HepG2 (cell line): ENCODE measurements around the gene TAAR9. TPM values are rescaled to one million over a fixed set of nuclear protein-coding genes. Genes with fewer than 3 reads are reported as not detected.

ENCODE experiments used
- AHDC1 ChIP-seq: sonication (generic); formaldehyde crosslinking; IDR thresholded peaks from 2 replicates; pipeline ENCODE4 v1.5.1; 2020; ENCODE audit warnings: mild to moderate bottlenecking, missing genetic modification reagents, borderline replicate concordance
- ARNT ChIP-seq: fragments of 450-650 bp; IDR thresholded peaks from 2 replicates; pipeline ENCODE4 v1.6.1; 2017
- DDIT3 ChIP-seq: sonication (generic); formaldehyde crosslinking; IDR thresholded peaks from 2 replicates; pipeline ENCODE4 v1.4.0; 2020; ENCODE audit warnings: mild to moderate bottlenecking, missing genetic modification reagents
- TERF1 ChIP-seq: sonication (generic); formaldehyde crosslinking; IDR thresholded peaks from 2 replicates; pipeline ENCODE4 v1.8.0; 2022; ENCODE audit warnings: mild to moderate bottlenecking, missing genetic modification reagents, moderate library complexity
- ZFP36 ChIP-seq: fragments of 150-350 bp; IDR thresholded peaks from 2 replicates; pipeline ENCODE4 v1.6.1; 2018; ENCODE audit warnings: borderline replicate concordance, low read length, low read depth; ENCODE audit not compliant: partially characterized antibody
- ZNF275 ChIP-seq: sonication (generic); formaldehyde crosslinking; IDR thresholded peaks from 2 replicates; pipeline ENCODE4 v1.8.0; 2022; ENCODE audit warnings: missing genetic modification reagents, mild to moderate bottlenecking, inconsistent platforms, borderline replicate concordance
- ZNF333 ChIP-seq: sonication (generic); formaldehyde crosslinking; IDR thresholded peaks from 2 replicates; pipeline ENCODE4 v1.4.0; 2020; ENCODE audit warnings: mild to moderate bottlenecking, missing genetic modification reagents, borderline replicate concordance
- ZNF674 ChIP-seq: sonication (generic); formaldehyde crosslinking; IDR thresholded peaks from 2 replicates; pipeline ENCODE4 v1.5.0; 2020; ENCODE audit warnings: low read depth, mild to moderate bottlenecking, missing genetic modification reagents
- ZNF720 ChIP-seq: sonication (generic); formaldehyde crosslinking; IDR thresholded peaks from 2 replicates; pipeline ENCODE4 v1.4.0; 2020; ENCODE audit warnings: missing genetic modification reagents
- ZNF768 ChIP-seq: sonication (generic); formaldehyde crosslinking; IDR thresholded peaks from 2 replicates; pipeline ENCODE4 v1.4.0; 2020; ENCODE audit warnings: missing genetic modification reagents
- ZXDC ChIP-seq: sonication (generic); formaldehyde crosslinking; IDR thresholded peaks from 2 replicates; pipeline ENCODE4 v1.5.0; 2020; ENCODE audit warnings: mild to moderate bottlenecking, missing genetic modification reagents
- polyA plus RNA-seq, 8 experiments: library from polyadenylated mRNA; depleted of rRNA in 3 of 8; stranded (reverse) in 7 of 8; unstranded in 1 of 8; fragments of >200 nt; fragmentation: Illumina TruSeq in 4 of 8; extraction: Trizol in 4 of 8; gene quantifications; 2 replicates each; pipeline versions ENCODE4 v1.2.1 to v1.2.3, GENCODE V29; 2011 to 2016; ENCODE audit warnings: low read depth in 4 of 8, missing spikeins in 1 of 8, mixed read lengths in 1 of 8; ENCODE audit not compliant: insufficient read depth in 1 of 8
- total RNA-seq, 5 experiments: library from RNA; depleted of rRNA; stranded (reverse); fragments of >200 nt; fragmentation: Illumina TruSeq; extraction: Trizol; gene quantifications; 2 replicates each; pipeline ENCODE4 v1.2.3, GENCODE V29; 2016; ENCODE audit warnings: low read depth in 1 of 5

Gene TAAR9
- total and polyA plus RNA-seq, 2 of the 13 experiments (the other 11 are each of a cell fraction or from before 2014, with no cell fraction given) = 0.07 TPM; not detected in 1

GRCh38 chr6:132512638-132513632, 25.1 kb upstream of the TAAR9 start, which contains the start of gene STX7 (continued):
- TF ChIP-seq ZNF720 (CRISPR knock-in tag) = 0 out of 2 replicates have a peak, but pooled peaks have one; percentile 25
- TF ChIP-seq TERF1 (CRISPR knock-in tag) = 0 out of 2 replicates have a peak, but pooled peaks have one; percentile 62
- TF ChIP-seq ZFP36 = no peak
- TF ChIP-seq ZNF333 = peak; percentile 86; the same call in 1 of the 2 replicates
- no peak for TF ChIP-seq ZXDC
- no peak for TF ChIP-seq DDIT3 (CRISPR knock-in tag)
- TF ChIP-seq ZNF275 (CRISPR knock-in tag) = peak; percentile 96; the same call in 1 of the 2 replicates
- peak; percentile 81 for TF ChIP-seq ZNF768
- no peak for TF ChIP-seq ARNT
- TF ChIP-seq ZNF674 (CRISPR knock-in tag) = peak; percentile 88
- peak; percentile 25; the same call in 1 of the 2 replicates for TF ChIP-seq AHDC1
